ENCODE data around the gene CTNND2. TPM values are rescaled to one million over a fixed set of nuclear protein-coding genes. Genes with fewer than 3 reads are reported as not detected.

The CTNND2 gene
- total RNA-seq, 1 donor: 1.9 TPM

DNA sequence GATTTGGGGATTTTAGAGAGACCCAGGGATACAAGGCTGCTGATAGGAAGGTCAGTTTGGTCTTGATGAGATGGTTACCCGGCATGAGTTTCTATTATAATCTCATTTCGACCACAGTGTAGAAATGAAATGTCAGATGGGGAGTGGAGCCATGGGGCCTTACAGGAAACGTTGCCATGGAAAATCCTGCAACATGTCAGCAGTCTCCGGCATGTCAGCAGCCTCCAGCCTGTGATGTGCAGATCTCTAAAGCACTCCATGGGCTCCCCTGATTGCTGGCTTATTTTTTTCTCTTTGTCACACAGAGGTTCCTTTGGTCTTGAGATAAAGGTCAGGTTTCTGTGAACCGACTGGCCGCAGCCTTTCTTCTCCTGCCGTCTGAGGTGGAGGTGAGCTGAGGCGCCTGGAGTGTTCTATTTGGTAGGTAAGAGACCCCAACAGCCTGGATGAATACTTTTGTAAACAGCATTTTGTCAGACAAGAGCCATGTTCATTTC lies 934.5 kb downstream of the CTNND2 start:
- TF ChIP-seq, protein P1, sequence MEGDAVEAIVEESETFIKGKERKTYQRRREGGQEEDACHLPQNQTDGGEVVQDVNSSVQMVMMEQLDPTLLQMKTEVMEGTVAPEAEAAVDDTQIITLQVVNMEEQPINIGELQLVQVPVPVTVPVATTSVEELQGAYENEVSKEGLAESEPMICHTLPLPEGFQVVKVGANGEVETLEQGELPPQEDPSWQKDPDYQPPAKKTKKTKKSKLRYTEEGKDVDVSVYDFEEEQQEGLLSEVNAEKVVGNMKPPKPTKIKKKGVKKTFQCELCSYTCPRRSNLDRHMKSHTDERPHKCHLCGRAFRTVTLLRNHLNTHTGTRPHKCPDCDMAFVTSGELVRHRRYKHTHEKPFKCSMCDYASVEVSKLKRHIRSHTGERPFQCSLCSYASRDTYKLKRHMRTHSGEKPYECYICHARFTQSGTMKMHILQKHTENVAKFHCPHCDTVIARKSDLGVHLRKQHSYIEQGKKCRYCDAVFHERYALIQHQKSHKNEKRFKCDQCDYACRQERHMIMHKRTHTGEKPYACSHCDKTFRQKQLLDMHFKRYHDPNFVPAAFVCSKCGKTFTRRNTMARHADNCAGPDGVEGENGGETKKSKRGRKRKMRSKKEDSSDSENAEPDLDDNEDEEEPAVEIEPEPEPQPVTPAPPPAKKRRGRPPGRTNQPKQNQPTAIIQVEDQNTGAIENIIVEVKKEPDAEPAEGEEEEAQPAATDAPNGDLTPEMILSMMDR (IDR thresholded peaks at IDR 0.05; ENCODE audit: insufficient read depth, low read length): no peak
- DNase-seq (ENCODE audit: low read depth): no peak
- no peak overlapping the region for H3K4me3 ChIP-seq (ENCODE audit: low read depth, low read length)

DNA sequence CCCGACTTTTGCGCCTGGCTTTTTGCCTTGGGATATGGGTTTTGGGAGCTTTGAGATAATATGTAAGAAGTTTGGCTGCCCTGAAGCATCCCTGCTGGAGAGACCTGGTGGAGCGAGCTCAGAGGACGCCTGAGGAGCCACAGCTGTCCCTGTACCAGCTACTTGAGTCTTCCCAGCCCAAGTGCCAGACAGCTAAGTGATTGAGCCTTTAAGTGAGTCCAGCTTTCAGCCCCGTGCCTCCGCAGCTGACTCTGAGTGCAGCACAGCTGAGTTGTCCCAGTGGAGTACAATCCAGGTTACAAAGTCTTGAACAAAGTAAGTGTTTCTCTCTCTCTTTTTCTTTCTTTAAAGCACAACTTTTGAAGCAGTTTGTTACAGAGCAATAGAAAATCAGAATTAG lies 939.4 kb downstream of the CTNND2 start:
- H3K4me3 ChIP-seq (ENCODE audit: low read depth, low read length): no peak overlapping the region
- DNase-seq (ENCODE audit: low read depth): no peak
- TF ChIP-seq, protein P1 (IDR thresholded peaks at IDR 0.05; ENCODE audit: insufficient read depth, low read length): no peak

DNA sequence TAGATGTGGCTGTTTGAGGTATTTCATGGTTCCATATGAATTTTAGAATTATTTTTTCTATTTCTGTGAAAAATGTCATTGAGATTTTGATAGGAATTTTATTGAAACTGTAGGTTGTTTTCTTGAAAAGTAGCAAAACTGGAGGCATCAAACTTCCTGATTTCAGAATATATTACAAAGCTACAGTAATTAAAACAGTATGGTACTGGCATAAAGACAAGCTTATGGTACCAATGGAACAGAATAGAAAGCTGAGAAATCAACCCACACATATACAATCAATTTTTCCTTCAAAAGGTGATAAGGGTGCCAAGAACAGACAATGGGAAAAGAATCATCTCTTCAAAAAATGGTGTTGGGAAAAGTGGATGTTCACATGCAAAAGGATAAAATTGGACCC lies 945.5 kb downstream of the CTNND2 start:
- no peak for DNase-seq (ENCODE audit: low read depth)
- H3K4me3 ChIP-seq (ENCODE audit: low read depth, low read length): no peak overlapping the region
- TF ChIP-seq, protein P1 (IDR thresholded peaks at IDR 0.05; ENCODE audit: insufficient read depth, low read length): no peak

DNA sequence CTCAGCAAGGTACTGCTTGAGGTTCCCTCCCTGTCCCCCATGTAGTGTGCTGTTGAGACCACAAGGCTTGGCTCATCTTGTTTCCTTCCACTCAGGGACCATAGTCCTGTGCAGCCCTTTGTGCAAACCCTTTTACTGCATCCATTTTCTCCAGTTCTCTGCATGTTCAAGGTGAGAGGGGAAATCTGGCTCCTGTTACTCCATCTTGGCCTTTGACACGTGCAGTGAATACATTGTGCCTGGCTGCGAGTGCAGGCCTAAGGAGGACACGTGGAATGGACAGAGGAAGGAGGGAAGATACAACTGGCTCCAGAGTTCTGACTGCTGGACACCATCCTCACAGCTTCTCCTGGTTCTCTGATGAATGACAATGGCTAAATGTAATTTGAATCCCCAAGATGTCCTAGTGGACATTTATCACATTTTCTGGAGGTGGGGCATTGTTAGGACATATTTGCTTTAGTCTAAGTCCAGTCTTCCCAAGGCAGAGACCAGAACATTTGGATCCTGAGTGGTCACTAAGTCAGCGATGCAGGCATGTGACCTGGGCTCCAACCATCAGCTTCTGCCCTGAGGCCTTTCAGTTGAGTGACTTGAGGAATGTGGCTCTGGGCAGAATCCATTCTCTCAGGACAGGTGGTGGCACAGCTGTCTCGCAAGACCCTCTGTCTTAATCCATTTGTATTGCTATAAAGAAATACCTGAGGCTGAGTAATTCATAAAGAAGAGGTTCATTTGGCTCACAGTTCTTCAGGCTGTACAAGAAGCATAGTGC lies 954.2 kb downstream of the CTNND2 start:
- no peak for DNase-seq (ENCODE audit: low read depth)
- H3K4me3 ChIP-seq (ENCODE audit: low read depth, low read length): no peak overlapping the region
- TF ChIP-seq, protein P1 (IDR thresholded peaks at IDR 0.05; ENCODE audit: insufficient read depth, low read length): no peak

DNA sequence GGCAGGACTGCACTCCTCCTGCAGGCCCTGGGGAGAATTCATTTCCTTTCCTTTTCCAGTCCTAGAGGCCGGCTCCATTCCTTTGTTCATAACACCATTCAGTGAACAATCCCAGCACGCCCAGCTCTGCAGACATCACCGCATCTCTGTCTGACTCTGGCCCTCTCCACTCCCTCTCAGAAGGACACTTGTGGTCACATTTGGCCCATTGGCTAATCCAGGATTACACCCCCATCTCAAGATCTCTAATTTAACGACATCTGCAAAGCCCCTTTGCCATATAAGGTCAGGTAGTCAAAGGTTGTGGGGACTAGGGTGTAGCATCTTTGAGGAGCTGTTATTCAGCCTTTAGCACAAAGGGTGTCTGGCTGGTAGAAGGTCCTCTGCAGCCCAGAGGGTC lies 958.2 kb downstream of the CTNND2 start:
- DNase-seq (ENCODE audit: low read depth): no peak
- TF ChIP-seq, protein P1 (IDR thresholded peaks at IDR 0.05; ENCODE audit: insufficient read depth, low read length): no peak
- H3K4me3 ChIP-seq (ENCODE audit: low read depth, low read length): no peak overlapping the region

DNA sequence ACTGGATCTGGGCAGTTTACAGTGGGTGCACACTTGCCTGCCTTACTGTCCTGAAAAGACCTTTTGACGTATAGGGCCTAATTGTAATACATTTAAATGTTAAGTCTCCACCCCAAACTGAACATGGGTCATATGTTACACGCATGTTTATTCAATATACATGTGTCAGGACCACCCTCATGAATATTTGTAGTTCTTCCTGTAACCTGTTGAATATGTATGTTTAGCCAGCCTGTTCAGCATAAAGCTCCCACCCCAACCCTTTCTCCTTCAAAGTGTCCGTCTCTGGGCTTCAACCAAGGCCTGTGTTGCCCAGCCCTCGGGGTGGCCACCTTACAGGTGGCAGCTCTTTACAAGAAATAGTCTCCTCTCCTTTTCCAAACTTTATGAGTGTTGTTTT lies 962.3 kb downstream of the CTNND2 start:
- TF ChIP-seq, protein P1 (IDR thresholded peaks at IDR 0.05; ENCODE audit: insufficient read depth, low read length): no peak
- H3K4me3 ChIP-seq (ENCODE audit: low read depth, low read length): no peak overlapping the region
- no peak for DNase-seq (ENCODE audit: low read depth)
